GM12801 (cell line): ENCODE results near the gene TRIM6.

Experiments used
- TF ChIP-seq, protein P1 (sequence below): IDR thresholded peaks from one replicate; pipeline ENCODE4 v1.5.1; 2011; ENCODE audit warnings: control low read depth; ENCODE audit not compliant: insufficient read length; ENCODE audit errors: extremely low read depth

The TRIM6 gene

DNA sequence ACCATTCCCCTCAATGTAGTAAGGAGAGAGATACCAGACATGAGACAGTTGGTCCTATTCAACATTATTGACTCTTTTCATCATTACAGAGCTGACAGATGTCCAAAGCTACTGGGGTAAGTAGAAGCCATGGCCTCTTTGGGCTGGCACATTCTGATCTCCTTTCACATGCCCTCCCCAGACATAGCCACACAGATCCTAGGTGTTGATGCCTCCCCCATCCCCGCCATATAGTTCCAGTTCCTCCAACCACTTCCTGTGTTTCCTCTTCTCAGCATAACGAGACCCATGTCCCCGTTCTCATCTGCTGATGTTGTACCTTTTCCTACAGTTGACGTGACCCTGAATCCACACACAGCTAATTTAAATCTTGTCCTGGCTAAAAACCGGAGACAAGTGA, 14.0 kb downstream of the TRIM6 start:
- TF ChIP-seq, protein P1, sequence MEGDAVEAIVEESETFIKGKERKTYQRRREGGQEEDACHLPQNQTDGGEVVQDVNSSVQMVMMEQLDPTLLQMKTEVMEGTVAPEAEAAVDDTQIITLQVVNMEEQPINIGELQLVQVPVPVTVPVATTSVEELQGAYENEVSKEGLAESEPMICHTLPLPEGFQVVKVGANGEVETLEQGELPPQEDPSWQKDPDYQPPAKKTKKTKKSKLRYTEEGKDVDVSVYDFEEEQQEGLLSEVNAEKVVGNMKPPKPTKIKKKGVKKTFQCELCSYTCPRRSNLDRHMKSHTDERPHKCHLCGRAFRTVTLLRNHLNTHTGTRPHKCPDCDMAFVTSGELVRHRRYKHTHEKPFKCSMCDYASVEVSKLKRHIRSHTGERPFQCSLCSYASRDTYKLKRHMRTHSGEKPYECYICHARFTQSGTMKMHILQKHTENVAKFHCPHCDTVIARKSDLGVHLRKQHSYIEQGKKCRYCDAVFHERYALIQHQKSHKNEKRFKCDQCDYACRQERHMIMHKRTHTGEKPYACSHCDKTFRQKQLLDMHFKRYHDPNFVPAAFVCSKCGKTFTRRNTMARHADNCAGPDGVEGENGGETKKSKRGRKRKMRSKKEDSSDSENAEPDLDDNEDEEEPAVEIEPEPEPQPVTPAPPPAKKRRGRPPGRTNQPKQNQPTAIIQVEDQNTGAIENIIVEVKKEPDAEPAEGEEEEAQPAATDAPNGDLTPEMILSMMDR: no peak

DNA sequence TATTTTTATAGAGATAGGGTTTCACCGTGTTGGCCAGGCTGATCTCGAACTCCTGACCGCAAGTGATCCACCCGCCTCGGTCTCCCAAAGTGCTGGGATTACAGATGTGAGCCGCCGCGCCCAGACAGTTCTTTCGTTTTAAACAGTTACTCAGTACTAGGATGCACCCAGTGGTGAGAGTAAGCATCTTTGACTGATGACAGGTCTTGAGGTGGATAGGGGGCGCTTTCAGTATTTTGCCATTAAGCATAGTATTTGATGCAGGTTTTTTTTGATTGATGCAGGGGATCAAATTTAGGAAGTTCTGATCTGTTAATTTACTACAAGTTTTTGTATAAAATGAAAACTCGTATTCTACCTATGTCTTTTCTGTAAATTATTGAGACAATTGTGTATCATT, 15.2 kb downstream of the TRIM6 start:
- TF ChIP-seq, protein P1: no peak

DNA sequence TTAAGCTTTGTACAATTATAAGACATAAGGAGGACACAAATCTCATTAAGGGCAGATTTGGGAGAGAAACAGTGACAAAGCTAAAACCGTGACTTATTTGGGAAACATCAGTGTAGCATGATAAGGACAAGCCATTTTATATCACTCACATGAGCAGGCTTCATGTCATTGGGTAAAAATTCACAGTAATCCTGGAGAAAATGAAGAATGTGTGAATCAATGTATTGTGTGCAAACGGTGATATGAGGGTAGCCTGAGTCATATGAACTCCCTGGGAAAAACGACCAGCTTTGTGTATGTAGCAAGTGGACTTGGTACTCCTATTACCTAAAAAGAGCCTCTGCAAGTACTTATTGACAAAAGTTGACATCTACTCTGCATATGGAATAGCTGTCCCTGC, 22.4 kb downstream of the TRIM6 start:
- TF ChIP-seq, protein P1: no peak

DNA sequence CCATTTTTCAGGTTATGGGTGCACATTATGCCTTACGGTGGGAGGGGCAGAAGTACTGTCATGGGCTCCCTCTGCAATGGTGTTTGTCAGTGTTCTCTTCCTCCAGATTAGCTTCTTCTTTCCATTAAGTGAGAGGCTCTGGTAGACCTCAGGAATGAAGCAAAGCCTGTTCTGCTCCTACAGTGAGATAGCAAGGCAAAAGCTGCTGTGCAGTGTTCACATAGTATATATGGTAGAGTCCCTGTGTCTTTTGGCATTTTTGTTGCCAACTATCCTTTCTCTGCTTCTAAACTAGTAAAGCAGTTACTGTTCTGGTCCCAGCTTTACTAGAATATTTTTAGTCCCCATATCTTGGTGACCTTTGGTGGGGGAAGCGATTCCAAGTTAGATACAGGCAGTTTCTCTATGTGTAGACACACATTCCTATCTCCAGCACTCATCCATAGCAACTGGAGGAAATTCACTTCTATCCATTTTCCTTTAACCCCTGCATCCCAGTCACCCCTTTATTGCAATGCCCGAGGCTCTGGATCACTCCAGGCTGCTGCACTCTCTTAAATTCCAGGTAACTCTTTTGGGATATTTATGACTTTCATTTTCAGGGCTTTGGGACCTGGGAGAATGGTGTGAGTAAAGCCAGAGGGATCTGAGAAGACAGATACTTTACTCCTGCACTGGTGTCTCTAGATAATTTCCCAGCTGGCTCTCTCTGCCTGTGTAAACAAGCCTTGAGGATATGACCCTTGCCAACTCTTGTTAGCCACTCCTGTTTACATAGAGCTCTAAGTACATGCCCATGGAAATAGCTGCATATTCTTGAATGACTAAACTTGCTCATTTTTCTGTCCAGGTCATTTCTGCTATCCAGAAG, 24.4 kb downstream of the TRIM6 start:
- TF ChIP-seq, protein P1: no peak

DNA sequence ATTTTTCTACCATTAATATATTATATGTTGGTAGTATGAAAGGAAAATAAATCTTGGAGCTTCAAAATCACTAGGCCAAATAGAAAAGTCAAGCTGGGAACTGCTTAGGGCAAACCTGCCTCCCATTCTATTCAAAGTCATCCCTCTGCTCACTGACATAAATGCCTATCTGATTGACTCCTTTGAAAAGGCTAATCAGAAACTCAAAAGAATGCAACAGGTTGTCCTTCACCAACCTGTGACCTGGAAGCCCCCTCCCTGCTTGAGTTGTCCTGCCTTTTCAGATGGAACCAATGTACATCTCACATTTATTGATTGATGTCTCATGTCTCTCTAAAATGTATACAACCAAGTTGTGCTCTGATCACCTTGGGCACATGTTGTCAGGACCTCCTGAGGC, 25.1 kb downstream of the TRIM6 start:
- TF ChIP-seq, protein P1: no peak

DNA sequence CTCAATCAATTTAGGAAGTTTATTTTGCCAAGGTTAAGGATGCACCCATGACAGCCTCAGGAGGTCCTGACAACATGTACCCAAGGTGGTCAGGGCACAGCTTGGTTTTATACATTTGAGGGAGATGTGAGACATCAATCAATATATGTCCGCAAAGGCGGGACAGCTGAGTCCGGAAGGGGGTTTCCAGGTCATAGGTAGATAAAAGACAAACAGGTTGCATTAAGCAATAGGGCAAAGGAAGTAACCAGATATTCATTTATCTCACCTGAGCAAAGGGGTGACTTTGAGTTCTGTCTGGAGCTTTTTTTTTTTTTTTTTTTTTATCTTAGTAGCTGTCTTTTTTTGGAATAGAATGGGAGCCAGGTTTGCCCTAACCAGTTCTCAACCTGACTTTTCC, 26.4 kb downstream of the TRIM6 start:
- TF ChIP-seq, protein P1: no peak

DNA sequence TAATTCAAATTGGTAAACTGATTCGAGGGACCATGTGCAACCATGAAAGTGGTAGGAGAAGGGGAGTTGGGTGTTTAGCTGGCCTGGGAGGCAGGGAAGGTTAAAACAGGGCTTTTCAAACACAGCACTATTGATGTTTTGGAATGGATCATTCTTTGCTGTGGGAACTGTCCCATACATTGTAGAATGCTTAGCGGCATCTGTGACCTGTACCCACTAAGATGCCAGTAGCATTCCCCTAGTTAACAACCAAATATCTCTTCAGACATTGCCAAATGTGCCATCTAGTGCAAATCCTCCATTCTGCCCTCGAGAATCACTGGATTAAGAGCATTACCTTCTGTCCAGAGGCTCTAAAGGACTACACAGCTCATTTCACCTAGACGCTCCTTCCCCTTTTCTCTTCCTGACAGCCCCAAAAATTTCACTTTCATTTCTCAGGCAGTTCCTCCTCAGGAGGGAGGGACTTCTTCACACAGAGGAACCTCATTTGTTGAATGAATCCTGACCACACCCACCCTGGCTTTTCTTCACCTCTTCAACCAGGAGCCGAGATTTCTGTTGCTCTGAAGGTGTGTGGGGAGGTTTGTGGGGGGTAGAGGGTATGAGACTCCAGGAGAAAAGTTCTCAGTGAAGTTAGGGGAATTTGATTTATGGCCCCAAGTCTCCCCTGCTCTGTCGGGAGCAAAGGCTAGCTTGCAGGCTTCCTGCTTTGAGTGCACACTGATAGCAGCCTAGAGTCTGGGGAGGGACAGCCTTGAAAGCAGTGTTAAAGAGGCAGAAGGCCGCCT, 28.2 kb downstream of the TRIM6 start, which contains the start of gene TRIM34:
TSS of gene TRIM34 (plus strand) at position 513 of the 791 bp plus-strand sequence. CDS start 7,331 bp downstream, outside the sequence.
- TF ChIP-seq, protein P1: no peak
